ENCODE data around the gene KCNJ1. TPM values are rescaled to one million over a fixed set of nuclear protein-coding genes. Genes with fewer than 3 reads are reported as not detected.

KCNJ1 gene
- polyA plus RNA-seq, 1 experiment, result not detected

DNA sequence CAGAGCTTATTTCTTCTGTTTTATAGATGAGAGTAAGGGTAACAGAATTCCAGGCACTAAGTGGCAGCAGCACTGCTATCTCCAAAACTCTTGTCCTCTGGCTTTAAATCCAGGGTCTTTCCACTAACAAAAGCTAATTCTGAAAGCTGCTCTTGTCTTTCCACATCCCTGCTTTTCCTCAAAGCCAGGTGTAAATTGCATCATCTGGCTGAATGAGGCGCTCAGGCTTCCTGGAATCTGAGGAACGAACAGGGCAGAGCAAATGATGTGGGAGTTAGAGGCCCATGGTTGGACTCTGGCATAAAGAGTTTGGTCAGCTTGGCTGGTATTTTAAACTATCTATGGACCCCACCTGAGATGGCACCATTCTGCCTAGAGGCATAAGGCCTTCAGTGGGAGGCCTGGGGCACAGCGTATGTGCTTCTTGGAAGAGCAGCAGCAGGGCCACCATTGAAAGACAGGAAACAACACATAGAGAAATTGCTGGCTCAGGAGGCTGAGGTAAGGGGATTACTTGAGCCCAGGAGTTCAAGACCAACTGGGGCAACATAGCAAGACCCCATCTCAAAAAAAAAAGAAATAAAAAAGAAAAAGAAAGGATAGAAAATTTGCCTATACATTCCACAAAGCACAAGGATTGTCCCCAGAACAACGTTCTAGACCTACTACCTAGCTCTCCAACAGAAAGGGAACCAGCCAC, 25.9 kb upstream of the KCNJ1 start:
- TF ChIP-seq, protein P1, sequence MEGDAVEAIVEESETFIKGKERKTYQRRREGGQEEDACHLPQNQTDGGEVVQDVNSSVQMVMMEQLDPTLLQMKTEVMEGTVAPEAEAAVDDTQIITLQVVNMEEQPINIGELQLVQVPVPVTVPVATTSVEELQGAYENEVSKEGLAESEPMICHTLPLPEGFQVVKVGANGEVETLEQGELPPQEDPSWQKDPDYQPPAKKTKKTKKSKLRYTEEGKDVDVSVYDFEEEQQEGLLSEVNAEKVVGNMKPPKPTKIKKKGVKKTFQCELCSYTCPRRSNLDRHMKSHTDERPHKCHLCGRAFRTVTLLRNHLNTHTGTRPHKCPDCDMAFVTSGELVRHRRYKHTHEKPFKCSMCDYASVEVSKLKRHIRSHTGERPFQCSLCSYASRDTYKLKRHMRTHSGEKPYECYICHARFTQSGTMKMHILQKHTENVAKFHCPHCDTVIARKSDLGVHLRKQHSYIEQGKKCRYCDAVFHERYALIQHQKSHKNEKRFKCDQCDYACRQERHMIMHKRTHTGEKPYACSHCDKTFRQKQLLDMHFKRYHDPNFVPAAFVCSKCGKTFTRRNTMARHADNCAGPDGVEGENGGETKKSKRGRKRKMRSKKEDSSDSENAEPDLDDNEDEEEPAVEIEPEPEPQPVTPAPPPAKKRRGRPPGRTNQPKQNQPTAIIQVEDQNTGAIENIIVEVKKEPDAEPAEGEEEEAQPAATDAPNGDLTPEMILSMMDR (IDR thresholded peaks at IDR 0.05; ENCODE audit: low read depth, low read length), result no peak
- Histone ChIP-seq H3K9me3 (ENCODE audit: control insufficient read depth, insufficient read depth, low read length) (no peaks in the 10 kb centered on the region; the same call in 1 of the 2 replicates), H3K27ac (ENCODE audit: low read depth, low read length) (no peak overlapping the region), H3K27me3 (ENCODE audit: control insufficient read depth, insufficient read depth, low read length) (peaks cover 45% of the 10 kb centered on the region), H3K4me3 (ENCODE audit: low read depth, low read length) (no peak overlapping the region)
- no peak for DNase-seq (ENCODE audit: low read depth, low spot score)
- POLR2A ChIA-PET, result no interaction called here
- CTCF ChIA-PET, result interaction anchor here (1.0 to 2.6 kb wide), 5 partner anchors 8 to 736 kb away, joined by 4 to 18 read pairs (median 7); no protein-coding TSS in a partner anchor

DNA sequence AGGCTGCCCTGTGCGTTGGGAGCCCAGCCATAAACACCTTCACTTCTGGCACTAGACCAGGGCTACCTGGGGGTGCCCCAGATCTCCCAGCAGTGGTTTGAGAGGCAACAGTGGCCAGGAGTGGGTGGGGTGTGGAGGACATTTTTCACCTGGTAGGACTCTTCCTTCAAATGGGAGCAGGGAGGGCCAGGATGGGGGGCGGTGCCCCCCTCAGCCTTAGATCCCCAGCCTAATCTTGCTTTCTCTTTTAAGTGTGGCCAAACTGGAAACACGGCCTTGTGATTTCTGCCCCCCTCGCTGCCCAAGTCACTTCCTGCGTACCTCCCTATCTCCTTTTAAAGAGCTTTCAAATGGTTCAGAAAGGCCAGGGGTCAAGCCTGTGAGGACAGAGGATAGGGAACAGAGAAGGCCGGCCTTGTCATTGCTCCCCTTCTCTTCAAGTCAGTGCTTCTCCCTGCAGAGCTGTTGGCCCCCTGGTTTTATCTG, 24.9 kb upstream of the KCNJ1 start:
- H3K27me3 ChIP-seq (ENCODE audit: control insufficient read depth, insufficient read depth, low read length), result peaks cover 55% of the 10 kb centered on the region
- no peak for DNase-seq (ENCODE audit: low read depth, low spot score)
- TF ChIP-seq, protein P1 (IDR thresholded peaks at IDR 0.05; ENCODE audit: low read depth, low read length), result no peak
- POLR2A ChIA-PET, result no interaction called here
- no peak overlapping the region for H3K4me3 ChIP-seq (ENCODE audit: low read depth, low read length)
- peak overlapping the region; percentile 11 for H3K27ac ChIP-seq (ENCODE audit: low read depth, low read length)
- CTCF ChIA-PET, result interaction anchor here (1.6 to 2.6 kb wide), 3 partner anchors 13 to 64 kb away, joined by 4 to 18 read pairs (median 17); no protein-coding TSS in a partner anchor
- no peaks in the 10 kb centered on the region; the same call in 1 of the 2 replicates for H3K9me3 ChIP-seq (ENCODE audit: control insufficient read depth, insufficient read depth, low read length)

DNA sequence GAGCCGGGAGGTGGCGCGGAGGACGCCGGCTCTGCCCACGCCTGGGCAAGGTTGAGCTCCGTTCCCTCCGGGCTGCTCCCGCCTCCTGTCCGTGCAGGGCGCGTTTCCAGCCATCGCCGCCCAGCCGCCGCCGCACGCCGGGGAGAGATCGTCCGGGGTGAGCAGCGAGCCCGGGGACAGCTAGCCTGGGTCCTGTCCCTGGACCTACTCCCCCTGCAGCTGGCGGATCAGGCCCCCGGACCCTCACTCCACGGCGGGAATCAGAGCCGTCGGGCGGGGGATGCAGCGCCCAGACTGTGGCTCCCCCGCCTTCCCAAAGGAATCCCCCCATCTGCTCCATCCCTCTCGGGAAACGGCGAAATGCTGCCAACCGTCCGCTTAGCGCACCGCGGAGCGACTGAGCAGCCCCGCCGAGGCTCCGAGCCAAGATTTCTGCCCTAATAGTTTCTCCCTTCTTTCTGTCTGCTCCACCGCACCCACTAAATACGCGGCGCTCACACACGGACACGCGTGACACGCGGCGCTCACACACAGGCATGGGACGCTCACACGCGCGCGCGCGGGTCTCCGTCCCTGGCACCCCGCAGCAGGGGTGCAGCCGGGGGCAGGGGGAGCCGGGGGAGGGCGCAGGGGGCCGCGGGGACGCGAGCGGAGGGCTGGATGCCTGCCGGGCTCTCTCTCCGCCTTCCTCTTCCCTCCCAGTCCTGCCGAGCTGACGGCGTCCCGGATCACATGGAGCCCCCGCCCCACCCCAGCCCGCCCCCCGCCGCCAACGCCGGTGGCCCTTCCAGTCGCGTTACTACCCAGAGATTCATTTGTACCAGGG, 23.7 kb upstream of the KCNJ1 start, which contains the start of gene KCNJ5:
Gene KCNJ5 (plus strand): TSS at position 814 of the 826 bp plus-strand sequence. CDS start 19,918 bp downstream, outside the sequence.
- CTCF ChIA-PET, result interaction anchor here (0.9 to 8.2 kb wide), 5 partner anchors 9 to 68 kb away, joined by 3 to 348 read pairs (median 3); no protein-coding TSS in a partner anchor
- peak within 1 kb of the TSS; percentile 57 for H3K4me3 ChIP-seq (ENCODE audit: low read depth, low read length)
- no peak for DNase-seq (ENCODE audit: low read depth, low spot score)
- peaks cover 62% of the 10 kb centered on the region for H3K27me3 ChIP-seq (ENCODE audit: control insufficient read depth, insufficient read depth, low read length)
- POLR2A ChIA-PET, result no interaction called here
- TF ChIP-seq, protein P1 (IDR thresholded peaks at IDR 0.05; ENCODE audit: low read depth, low read length), result no peak
- peak within 1 kb of the TSS; percentile 11 for H3K27ac ChIP-seq (ENCODE audit: low read depth, low read length)
- no peaks in the 10 kb centered on the region; the same call in 1 of the 2 replicates for H3K9me3 ChIP-seq (ENCODE audit: control insufficient read depth, insufficient read depth, low read length)

DNA sequence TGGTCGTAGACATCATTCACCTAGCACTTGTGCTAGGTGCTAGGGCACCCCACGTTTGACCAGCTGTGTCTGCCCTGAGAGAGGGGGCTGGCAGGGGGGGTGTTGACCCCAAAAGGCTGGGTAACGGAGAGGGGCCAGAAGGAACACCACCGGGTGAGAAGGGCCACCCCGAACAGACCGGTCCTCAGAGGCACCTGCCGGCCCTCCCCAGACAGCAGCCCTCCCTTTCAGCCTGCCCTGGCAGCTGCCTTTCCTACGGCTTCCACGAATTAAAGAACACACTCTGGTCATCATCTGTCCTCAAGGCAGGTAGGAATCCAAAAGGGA, 23.1 kb upstream of the KCNJ1 start:
- POLR2A ChIA-PET, result no interaction called here
- no peaks in the 10 kb centered on the region; the same call in 1 of the 2 replicates for H3K9me3 ChIP-seq (ENCODE audit: control insufficient read depth, insufficient read depth, low read length)
- peaks cover 63% of the 10 kb centered on the region for H3K27me3 ChIP-seq (ENCODE audit: control insufficient read depth, insufficient read depth, low read length)
- peak overlapping the region; percentile 57 for H3K4me3 ChIP-seq (ENCODE audit: low read depth, low read length)
- no peak for DNase-seq (ENCODE audit: low read depth, low spot score)
- no peak overlapping the region for H3K27ac ChIP-seq (ENCODE audit: low read depth, low read length)
- CTCF ChIA-PET, result interaction anchor here (0.9 to 8.2 kb wide), 4 partner anchors 9 to 68 kb away, joined by 3 to 348 read pairs (median 3); no protein-coding TSS in a partner anchor
- TF ChIP-seq, protein P1 (IDR thresholded peaks at IDR 0.05; ENCODE audit: low read depth, low read length), result no peak
